IMR-90 (cell line): ENCODE data around the gene HYCC1. TPM values are rescaled to one million over a fixed set of nuclear protein-coding genes. Genes with fewer than 3 reads are reported as not detected.

Experiments used
- ATAC-seq: fragments of 200-7000 bp; cut with Tn5 transposase; 2 replicates; pipeline ENCODE4 v1.9.1; 2020; ENCODE audit warnings: low read depth, mild to moderate bottlenecking, moderate library complexity
- BruUV-seq: library from RNA; stranded (reverse); fragments of 400-500 nt; replicated peaks from 2 replicates; lab custom pipeline; 2021; lab: Mats Ljungman, UMichigan
- CTCF ChIA-PET: fragments of 300-600 bp; formaldehyde crosslinking; extraction: SDS; loops from one replicate; lab custom pipeline; 2021; ENCODE audit warnings: antibody characterized with exemption; lab: Yijun Ruan, JAX
- POLR2A ChIA-PET: fragments of 300-600 bp; sonication (Branson Sonifier 250); formaldehyde crosslinking; loops from one replicate; lab custom pipeline; 2022; ENCODE audit warnings: antibody characterized with exemption; ENCODE audit not compliant: unreplicated experiment; lab: Charles Lee
- DNase-seq: peaks from one replicate; pipeline ENCODE4 v3.0.0; 2013
- H2AFZ ChIP-seq: replicated peaks from 2 replicates; pipeline ENCODE3; 2013; ENCODE audit warnings: low read length, mild to moderate bottlenecking; ENCODE audit not compliant: poor library complexity
- H2AK5ac ChIP-seq: 2 replicates; pipeline ENCODE4 v1.6.1; 2013; ENCODE audit warnings: low read depth, low read length, inconsistent platforms
- H2AK9ac ChIP-seq: replicated peaks from 2 replicates; pipeline ENCODE3; 2013; ENCODE audit warnings: mild to moderate bottlenecking, low read depth, low read length, moderate library complexity; ENCODE audit not compliant: poor library complexity
- H2BK120ac ChIP-seq: 2 replicates; pipeline ENCODE4 v1.6.1; 2013; ENCODE audit warnings: low read depth, low read length, inconsistent platforms
- H2BK15ac ChIP-seq: 3 replicates; pipeline ENCODE4 v1.6.1; 2013; ENCODE audit warnings: low read depth, low read length, inconsistent platforms
- H2BK20ac ChIP-seq: 2 replicates; pipeline ENCODE4 v1.6.1; 2013; ENCODE audit warnings: low read depth, mild to moderate bottlenecking, inconsistent platforms, low read length, moderate library complexity
- H2BK5ac ChIP-seq: 2 replicates; pipeline ENCODE4 v1.6.1; 2013; ENCODE audit warnings: mild to moderate bottlenecking, low read depth, low read length, inconsistent platforms; ENCODE audit not compliant: poor library complexity, severe bottlenecking
- H3K14ac ChIP-seq: replicated peaks from 2 replicates; pipeline ENCODE4 v1.6.1; 2013; ENCODE audit warnings: low read depth, low read length, inconsistent platforms
- H3K18ac ChIP-seq: 2 replicates; pipeline ENCODE4 v1.6.1; 2013; ENCODE audit warnings: low read depth, low read length, control low read depth
- H3K23ac ChIP-seq: 2 replicates; pipeline ENCODE4 v1.6.1; 2013; ENCODE audit warnings: low read depth, low read length, inconsistent platforms
- H3K27ac ChIP-seq: 2 replicates; pipeline ENCODE4 v1.5.1; 2013; ENCODE audit warnings: mild to moderate bottlenecking, control low read depth, low read length; ENCODE audit not compliant: insufficient read depth
- H3K27me3 ChIP-seq: 2 replicates; pipeline ENCODE4 v1.6.1; 2013; ENCODE audit warnings: low read length; ENCODE audit not compliant: control insufficient read depth, insufficient read depth
- H3K36me3 ChIP-seq: 2 replicates; pipeline ENCODE4 v1.6.1; 2013; ENCODE audit warnings: low read length, mixed read lengths; ENCODE audit not compliant: control insufficient read depth, insufficient read depth
- H3K4ac ChIP-seq: 2 replicates; pipeline ENCODE4 v1.6.1; 2013; ENCODE audit warnings: low read depth, low read length, inconsistent platforms
- H3K4me1 ChIP-seq: 2 replicates; pipeline ENCODE4 v1.6.1; 2013; ENCODE audit warnings: low read length, mixed read lengths; ENCODE audit not compliant: control insufficient read depth, insufficient read depth
- H3K4me2 ChIP-seq: 2 replicates; pipeline ENCODE4 v1.6.1; 2013; ENCODE audit warnings: low read depth, mild to moderate bottlenecking, control low read depth, low read length, moderate library complexity
- H3K4me3 ChIP-seq: 2 replicates; pipeline ENCODE4 v1.5.1; 2013; ENCODE audit warnings: low read depth, mild to moderate bottlenecking, control low read depth, low read length, moderate library complexity; ENCODE audit not compliant: insufficient read depth
- H3K56ac ChIP-seq: 2 replicates; pipeline ENCODE4 v1.6.1; 2013; ENCODE audit warnings: low read length, inconsistent platforms; ENCODE audit not compliant: insufficient read depth; ENCODE audit errors: extremely low read depth
- H3K79me1 ChIP-seq, 2 experiments: 2 replicates each; pipeline ENCODE4 v1.6.1; 2013; ENCODE audit warnings: low read length in 2 of 2, inconsistent platforms in 1 of 2, low read depth in 1 of 2
- H3K9ac ChIP-seq: 2 replicates; pipeline ENCODE4 v1.6.1; 2013; ENCODE audit warnings: low read depth, low read length, control low read depth
- H3K9me1 ChIP-seq: 2 replicates; pipeline ENCODE4 v1.6.1; 2013; ENCODE audit warnings: low read length, inconsistent platforms; ENCODE audit not compliant: insufficient read depth
- H3K9me3 ChIP-seq: 2 replicates; pipeline ENCODE4 v1.6.1; 2013; ENCODE audit warnings: low read length; ENCODE audit not compliant: control insufficient read depth, insufficient read depth
- H4K20me1 ChIP-seq: 2 replicates; pipeline ENCODE4 v1.6.1; 2013; ENCODE audit warnings: low read length, inconsistent platforms; ENCODE audit not compliant: insufficient read depth
- H4K5ac ChIP-seq: 2 replicates; pipeline ENCODE4 v1.6.1; 2013; ENCODE audit warnings: mild to moderate bottlenecking, low read depth, low read length, control low read depth
- H4K8ac ChIP-seq, 2 experiments: 2 replicates each; pipeline ENCODE4 v1.6.1; 2013; ENCODE audit warnings: low read depth in 2 of 2, low read length in 2 of 2, control low read depth in 1 of 2, inconsistent platforms in 1 of 2
- H4K91ac ChIP-seq: 2 replicates; pipeline ENCODE4 v1.6.1; 2013; ENCODE audit warnings: low read depth, low read length, inconsistent platforms; ENCODE audit not compliant: insufficient read depth
- CEBPB ChIP-seq: IDR thresholded peaks from 2 replicates; pipeline ENCODE4 v1.6.1; 2012; ENCODE audit warnings: low read depth, low read length, improper control_type of control experiment
- SMC3 ChIP-seq: fragments of 150-350 bp; IDR thresholded peaks from 2 replicates; pipeline ENCODE4 v1.6.1; 2016; ENCODE audit warnings: low read depth, mild to moderate bottlenecking, antibody characterized with exemption, low read length, moderate library complexity
- WGBS, 2 experiments: methylation state at CpG; one replicate each; pipeline versions ENCODE4 v1.1.5 to v1.1.7; 2013; ENCODE audit warnings: missing lambda C conversion rate in 2 of 2; ENCODE audit not compliant: insufficient read length in 1 of 2; ENCODE audit errors: extremely low coverage in 2 of 2; 5-methylcytosine and 5-hydroxymethylcytosine counted together
- dilution Hi-C: fragments of 300-500 bp; cut with HindIII; formaldehyde crosslinking; loops from one replicate; pipeline ENCODE4 v1.14.3; 2018; ENCODE audit warnings: low sequenced_read_pairs; ENCODE audit not compliant: unreplicated experiment
- in situ Hi-C: fragments of 300-500 bp; cut with MboI; formaldehyde crosslinking; loops from 3 replicates; pipeline ENCODE4 v1.14.3; 2019; ENCODE audit warnings: low sequenced_read_pairs, inconsistent platforms, mixed read lengths
- intact Hi-C: fragments of 100-400 bp; cut with micrococcal nuclease; formaldehyde crosslinking; loops from 2 replicates; pipeline ENCODE4 v1.10.0; 2022
- polyA plus RNA-seq, 3 experiments: library from polyadenylated mRNA; depleted of rRNA; stranded (reverse); fragments of >200 nt; gene quantifications; 2 replicates each; pipeline ENCODE4 v1.2.3, GENCODE V29; 2012; ENCODE audit warnings: low replicate concordance in 1 of 3
- total RNA-seq: library from RNA; depleted of rRNA; stranded (reverse); fragments of >200 nt; gene quantifications from 2 replicates; pipeline ENCODE4 v1.2.3, GENCODE V29; 2012

HYCC1 gene
- total and polyA plus RNA-seq, 2 of the 4 experiments (the other 2 are of a cell fraction): 44.1 to 78.3 TPM

GRCh38 chr7:23026164-23026563, 12.2 kb upstream of the HYCC1 start:
- Histone ChIP-seq H4K5ac (no peak overlapping the region), H3K4ac (no peak overlapping the region), H3K9ac (no peak overlapping the region), H2BK15ac (no peak overlapping the region), H2AFZ (no peak overlapping the region), H3K4me3 (no peak overlapping the region), H3K9me1 (peaks cover 7% of the 10 kb centered on the region), H3K56ac (no peak overlapping the region), H3K9me3 (no peaks in the 10 kb centered on the region; the same call in 1 of the 2 replicates), H2AK5ac (no peak overlapping the region), H3K36me3 (no peaks in the 10 kb centered on the region), H3K4me2 (no peak overlapping the region), H4K91ac (no peak overlapping the region), H3K27me3 (no peaks in the 10 kb centered on the region), H2BK5ac (no peak overlapping the region), H3K23ac (no peak overlapping the region), H3K79me1 (peaks cover 0 to under 1% of the 10 kb centered on the region in 2 experiments; a peak in 1 of 4 replicates), H3K14ac (no peak overlapping the region), H3K18ac (no peak overlapping the region), H3K27ac (no peak overlapping the region), H4K8ac (no peak overlapping the region), H2BK20ac (no peak overlapping the region), H4K20me1 (no peaks in the 10 kb centered on the region), H3K4me1 (peaks cover 7% of the 10 kb centered on the region), H2BK120ac (no peak overlapping the region), H2AK9ac (no peak overlapping the region)
- no TSS peak for BruUV-seq
- POLR2A ChIA-PET: no interaction called here
- in situ Hi-C loops: no loop called here
- intact Hi-C loops: no loop called here
- DNase-seq (peak; percentile 47), ATAC-seq (no peak)
- dilution Hi-C loops: no loop called here
- WGBS, 2 experiments: no CpG with 5 or more reads among the region's 4 CpGs
- CTCF ChIA-PET: no interaction called here
- TF ChIP-seq CEBPB (peak; percentile 51; the same call in 1 of the 2 replicates), SMC3 (no peak)
